ENCODE data around the gene SELENOM. TPM values are rescaled to one million over a fixed set of nuclear protein-coding genes. Genes with fewer than 3 reads are reported as not detected.
"Not testable (repeated sequence)": the region's sequence is repeated elsewhere in the genome, so short reads cannot be mapped to it uniquely, and the experiment has no call there.

The SELENOM gene
- total and polyA plus RNA-seq, 2 donors (not counting 1 experiment from before 2014, with no cell fraction given): 130 to 132 TPM

- no peak overlapping the region for H3K4me3 ChIP-seq (replicated peaks in 1 of 4; ENCODE audit: control extremely low read depth in 1 of 4, insufficient read depth in 1 of 4, low read depth in 3 of 4, low read length in 4 of 4)
- H3K36me3 ChIP-seq (ENCODE audit: control insufficient read depth, insufficient read depth, low read length): no peaks in the 10 kb centered on the region
- H3K4me1 ChIP-seq (ENCODE audit: control insufficient read depth, extremely low read depth, insufficient read depth, low read length): peaks cover 3% of the 10 kb centered on the region
- no peaks in the 10 kb centered on the region for H3K27me3 ChIP-seq (ENCODE audit: control insufficient read depth, insufficient read depth, low read length)
- H3K27ac ChIP-seq (ENCODE audit: insufficient read depth, low read length): no peak overlapping the region
- TF ChIP-seq CTCF (conservative IDR thresholded peaks at IDR 0.05 in 1 of 2, IDR thresholded peaks at IDR 0.05 in 1 of 2; ENCODE audit: low read depth in 1 of 2, low read length in 2 of 2): no peak
- no peaks in the 10 kb centered on the region for H4K20me1 ChIP-seq (ENCODE audit: control insufficient read depth, extremely low read depth, insufficient read depth, low read length)
- H3K4me2 ChIP-seq (ENCODE audit: extremely low read depth, insufficient read depth, low read length): no peak overlapping the region
- H3K79me2 ChIP-seq (ENCODE audit: control insufficient read depth, insufficient read depth, low read length): no peaks in the 10 kb centered on the region
- no peak for DNase-seq (ENCODE audit: low read depth in 2 of 2)
- no peak overlapping the region for H3K9ac ChIP-seq (ENCODE audit: insufficient read depth, low read length)
- no peaks in the 10 kb centered on the region for H3K9me3 ChIP-seq (ENCODE audit: control insufficient read depth, insufficient read depth, low read depth, low read length)
- H2AFZ ChIP-seq (ENCODE audit: low read length): no peak overlapping the region
Measured at GRCh38 chr22:31118046-31118820, 10.9 kb upstream of the SELENOM start.

- H3K36me3 ChIP-seq (ENCODE audit: control insufficient read depth, insufficient read depth, low read length): not testable (repeated sequence)
Measured at GRCh38 chr22:31112547-31113091, 5.3 kb upstream of the SELENOM start.

GRCh38 chr22:31107894-31108218, 488 bp upstream of the SELENOM start:
- no peak for DNase-seq (ENCODE audit: low read depth in 2 of 2)
- peaks cover 22% of the 10 kb centered on the region for H3K79me2 ChIP-seq (ENCODE audit: control insufficient read depth, insufficient read depth, low read length)
- H3K9ac ChIP-seq (ENCODE audit: insufficient read depth, low read length): peak overlapping the region; percentile 46
- TF ChIP-seq CTCF (conservative IDR thresholded peaks at IDR 0.05 in 1 of 2, IDR thresholded peaks at IDR 0.05 in 1 of 2; ENCODE audit: low read depth in 1 of 2, low read length in 2 of 2) (no peak), EZH2 (IDR thresholded peaks at IDR 0.05; ENCODE audit: low read length, missing control alignments) (no peak)
- no peak overlapping the region for H3K27ac ChIP-seq (ENCODE audit: insufficient read depth, low read length)
- H3K9me3 ChIP-seq (ENCODE audit: control insufficient read depth, insufficient read depth, low read depth, low read length): no peaks in the 10 kb centered on the region
- H3K4me2 ChIP-seq (ENCODE audit: extremely low read depth, insufficient read depth, low read length): peak overlapping the region; percentile 85
- H3K36me3 ChIP-seq (ENCODE audit: control insufficient read depth, insufficient read depth, low read length): peaks cover 23% of the 10 kb centered on the region
- H4K20me1 ChIP-seq (ENCODE audit: control insufficient read depth, extremely low read depth, insufficient read depth, low read length): no peaks in the 10 kb centered on the region
- H3K27me3 ChIP-seq (ENCODE audit: control insufficient read depth, insufficient read depth, low read length): no peaks in the 10 kb centered on the region
- peak overlapping the region; percentile 33 to 65 (median 44) for H3K4me3 ChIP-seq (replicated peaks in 1 of 4; ENCODE audit: control extremely low read depth in 1 of 4, insufficient read depth in 1 of 4, low read depth in 3 of 4, low read length in 4 of 4)
- H2AFZ ChIP-seq (ENCODE audit: low read length): peak overlapping the region; percentile 94
- H3K4me1 ChIP-seq (ENCODE audit: control insufficient read depth, extremely low read depth, insufficient read depth, low read length): peaks cover 19% of the 10 kb centered on the region

More at GRCh38 chr22:31112547-31113091, 5.3 kb upstream of the SELENOM start:
- not testable (repeated sequence) for H2AFZ ChIP-seq (ENCODE audit: low read length); H3K27me3 ChIP-seq (ENCODE audit: control insufficient read depth, insufficient read depth, low read length); H3K27ac ChIP-seq (ENCODE audit: insufficient read depth, low read length); H3K9me3 ChIP-seq (ENCODE audit: control insufficient read depth, insufficient read depth, low read depth, low read length); H3K4me2 ChIP-seq (ENCODE audit: extremely low read depth, insufficient read depth, low read length); H3K4me1 ChIP-seq (ENCODE audit: control insufficient read depth, extremely low read depth, insufficient read depth, low read length); H3K4me3 ChIP-seq (replicated peaks in 1 of 4; ENCODE audit: control extremely low read depth in 1 of 4, insufficient read depth in 1 of 4, low read depth in 3 of 4, low read length in 4 of 4); DNase-seq (ENCODE audit: low read depth in 2 of 2); H4K20me1 ChIP-seq (ENCODE audit: control insufficient read depth, extremely low read depth, insufficient read depth, low read length); H3K79me2 ChIP-seq (ENCODE audit: control insufficient read depth, insufficient read depth, low read length); H3K9ac ChIP-seq (ENCODE audit: insufficient read depth, low read length)
